Loucy (cell line): Measurements from ENCODE around the gene KCNT1.

ENCODE experiments used
- CTCF ChIP-seq: fragments of 200-600 bp; sonication (generic); conservative IDR thresholded peaks from 2 replicates; pipeline ENCODE4 v1.5.1; 2014; ENCODE audit warnings: mild to moderate bottlenecking, antibody characterized with exemption, low read length
- EZH2phosphoT487 ChIP-seq: fragments of 200-600 bp; IDR thresholded peaks from 2 replicates; pipeline ENCODE4 v1.6.1; 2018; ENCODE audit warnings: antibody characterized with exemption, mild to moderate bottlenecking, moderate library complexity, borderline replicate concordance

DNA sequence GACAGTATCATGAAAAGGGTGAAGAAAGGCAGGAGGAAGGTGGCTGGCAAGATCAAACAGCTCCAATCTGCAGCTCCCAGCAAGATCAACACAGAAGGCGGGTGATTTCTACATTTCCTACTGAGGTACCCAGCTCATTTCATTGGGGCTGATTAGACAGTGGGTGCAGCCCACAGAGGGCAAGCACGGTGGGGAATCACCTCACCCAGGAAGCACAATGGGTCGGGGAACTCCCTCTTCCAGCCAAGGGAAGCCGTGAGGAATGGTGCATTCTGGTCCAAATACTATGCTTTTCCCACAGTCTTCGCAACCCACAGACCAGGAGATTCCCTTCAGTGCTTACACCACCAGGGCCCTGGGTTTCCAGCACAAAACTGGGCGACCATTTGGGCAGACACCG, 138.6 kb downstream of the KCNT1 start:
- TF ChIP-seq CTCF (no peak), EZH2phosphoT487 (no peak)
